ENCODE measurements around the gene SASH1.

DNA sequence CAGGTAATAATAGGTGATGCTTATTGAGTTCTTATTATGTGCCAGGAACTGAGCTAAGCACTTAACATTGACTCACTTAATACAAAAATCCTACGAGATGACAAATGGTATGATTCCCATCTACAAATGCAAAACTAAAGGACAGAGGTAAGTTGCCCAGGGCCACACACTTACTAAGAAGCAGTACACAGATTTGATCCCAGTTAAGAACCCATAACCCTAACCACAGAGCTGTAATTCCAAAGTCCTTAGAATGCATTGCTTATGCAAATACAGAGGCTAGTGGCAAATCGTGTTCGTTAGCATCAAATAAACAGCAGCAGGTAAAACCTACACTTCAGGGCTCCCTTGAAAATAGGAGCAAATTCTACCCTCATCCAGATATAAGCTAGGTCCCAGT lies 104.0 kb downstream of the SASH1 start:
- TF ChIP-seq, protein P1, sequence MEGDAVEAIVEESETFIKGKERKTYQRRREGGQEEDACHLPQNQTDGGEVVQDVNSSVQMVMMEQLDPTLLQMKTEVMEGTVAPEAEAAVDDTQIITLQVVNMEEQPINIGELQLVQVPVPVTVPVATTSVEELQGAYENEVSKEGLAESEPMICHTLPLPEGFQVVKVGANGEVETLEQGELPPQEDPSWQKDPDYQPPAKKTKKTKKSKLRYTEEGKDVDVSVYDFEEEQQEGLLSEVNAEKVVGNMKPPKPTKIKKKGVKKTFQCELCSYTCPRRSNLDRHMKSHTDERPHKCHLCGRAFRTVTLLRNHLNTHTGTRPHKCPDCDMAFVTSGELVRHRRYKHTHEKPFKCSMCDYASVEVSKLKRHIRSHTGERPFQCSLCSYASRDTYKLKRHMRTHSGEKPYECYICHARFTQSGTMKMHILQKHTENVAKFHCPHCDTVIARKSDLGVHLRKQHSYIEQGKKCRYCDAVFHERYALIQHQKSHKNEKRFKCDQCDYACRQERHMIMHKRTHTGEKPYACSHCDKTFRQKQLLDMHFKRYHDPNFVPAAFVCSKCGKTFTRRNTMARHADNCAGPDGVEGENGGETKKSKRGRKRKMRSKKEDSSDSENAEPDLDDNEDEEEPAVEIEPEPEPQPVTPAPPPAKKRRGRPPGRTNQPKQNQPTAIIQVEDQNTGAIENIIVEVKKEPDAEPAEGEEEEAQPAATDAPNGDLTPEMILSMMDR (conservative IDR thresholded peaks at IDR 0.05 in 1 of 2, IDR thresholded peaks at IDR 0.05 in 1 of 2; ENCODE audit: extremely low read depth in 1 of 2, insufficient read depth in 1 of 2, low read depth in 1 of 2, low read length in 2 of 2), result no peak
- TF ChIP-seq EZH2 (IDR thresholded peaks at IDR 0.05; ENCODE audit: borderline replicate concordance, low read length), result no peak

All from mammary epithelial cell (primary cell).